ENCODE measurements around the gene PI4KA. TPM values are rescaled to one million over a fixed set of nuclear protein-coding genes. Genes with fewer than 3 reads are reported as not detected.

Gene PI4KA
- total RNA-seq, 1 experiment from 2014 or later: 12.6 TPM

DNA sequence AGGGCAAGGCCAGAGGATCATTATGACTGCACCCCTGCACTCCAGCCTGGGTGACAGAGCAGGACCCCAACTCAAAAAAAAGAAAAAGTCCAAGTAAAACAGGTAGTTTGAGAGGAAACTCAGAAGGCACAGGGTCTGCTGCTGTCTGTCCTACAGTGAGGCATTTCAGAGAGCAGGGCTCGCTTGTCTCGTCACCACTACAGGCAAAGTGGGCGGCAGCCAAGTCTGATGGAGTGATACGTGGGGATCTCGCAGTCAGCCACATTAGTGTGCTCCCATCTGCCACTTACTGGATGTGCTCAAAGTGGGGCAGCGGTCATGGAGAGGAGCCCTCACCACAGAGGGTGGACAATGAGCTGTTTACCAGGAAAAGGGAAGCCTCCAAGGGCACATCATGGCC lies 42.1 kb downstream of the PI4KA start:
- DNase-seq (ENCODE audit: low spot score): no peak

- no peak for DNase-seq (ENCODE audit: low spot score)
Measured at GRCh38 chr22:20815477-20816050, 43.0 kb downstream of the PI4KA start.

DNA sequence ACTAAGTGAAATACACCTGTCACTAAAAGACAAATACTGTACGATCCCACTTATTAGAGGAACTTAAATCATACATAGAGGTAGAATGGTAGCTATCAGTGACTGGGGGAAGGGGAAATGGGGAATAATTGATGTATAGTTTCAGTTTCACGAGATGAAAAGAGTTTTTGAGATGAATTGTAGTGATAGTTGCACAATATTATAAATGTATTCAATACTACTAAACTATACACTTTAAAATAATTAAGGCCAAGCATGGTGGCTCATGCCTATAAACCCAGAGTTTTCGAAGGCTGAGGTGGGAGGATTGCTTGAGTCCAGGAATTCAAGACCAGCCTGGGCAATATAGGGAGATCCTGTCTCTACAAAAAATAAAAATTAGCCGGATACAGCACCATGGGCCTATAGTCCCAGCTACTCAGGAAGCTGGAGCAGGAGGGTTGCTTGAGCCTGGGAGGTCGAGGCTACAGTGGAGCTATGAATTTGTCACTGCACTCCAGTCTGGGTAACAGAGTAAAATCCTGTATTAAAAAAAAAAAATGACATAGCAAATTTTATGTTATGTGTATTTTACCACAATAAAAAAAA lies 44.3 kb downstream of the PI4KA start:
- DNase-seq (ENCODE audit: low spot score): no peak

- no peak for DNase-seq (ENCODE audit: low spot score)
Measured at GRCh38 chr22:20813056-20813455, 45.6 kb downstream of the PI4KA start.

GRCh38 chr22:20811971-20812660 lies 46.5 kb downstream of the PI4KA start:
- no peak for DNase-seq (ENCODE audit: low spot score)

DNA sequence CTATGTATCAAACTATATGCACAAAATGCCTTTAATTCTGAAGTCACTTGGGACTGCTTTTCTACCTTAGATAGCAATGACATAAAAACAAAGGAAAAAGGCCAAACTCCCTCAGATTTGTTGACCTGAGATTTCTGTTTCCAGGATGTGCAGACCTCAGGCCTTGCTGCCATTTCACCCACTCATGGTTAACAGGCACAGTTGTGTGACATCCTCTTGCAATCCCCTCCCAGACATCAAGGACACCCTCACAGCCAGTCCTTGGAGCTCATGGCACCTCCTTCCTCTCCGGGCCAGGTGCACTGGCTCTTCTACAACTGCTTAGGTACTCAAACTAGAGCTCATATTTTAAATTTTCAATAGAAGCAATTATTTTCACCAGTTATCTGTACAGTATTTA lies 47.4 kb downstream of the PI4KA start:
- no peak for DNase-seq (ENCODE audit: low spot score)

DNA sequence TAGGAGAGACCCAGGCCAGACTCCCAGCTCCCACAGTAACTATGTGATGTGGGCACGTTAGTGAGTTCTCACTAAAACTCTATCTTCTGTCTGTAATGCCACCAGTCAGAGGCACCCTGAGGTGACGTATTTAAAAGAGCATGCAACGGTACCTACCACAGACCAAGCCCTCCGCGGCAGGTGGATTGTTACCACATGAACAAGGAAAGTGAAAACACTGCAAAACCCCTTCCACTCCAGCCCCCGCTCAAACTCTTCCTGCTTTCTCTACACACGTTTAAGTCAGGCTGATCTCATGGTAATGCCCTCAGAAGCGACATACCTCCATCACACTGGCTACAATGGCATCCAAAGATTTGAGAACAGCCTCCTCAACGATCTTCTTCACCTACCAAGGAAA lies 48.0 kb downstream of the PI4KA start:
- no peak for DNase-seq (ENCODE audit: low spot score)

- no peak for DNase-seq (ENCODE audit: low spot score)
Measured at GRCh38 chr22:20809538-20810185, 48.9 kb downstream of the PI4KA start.

DNA sequence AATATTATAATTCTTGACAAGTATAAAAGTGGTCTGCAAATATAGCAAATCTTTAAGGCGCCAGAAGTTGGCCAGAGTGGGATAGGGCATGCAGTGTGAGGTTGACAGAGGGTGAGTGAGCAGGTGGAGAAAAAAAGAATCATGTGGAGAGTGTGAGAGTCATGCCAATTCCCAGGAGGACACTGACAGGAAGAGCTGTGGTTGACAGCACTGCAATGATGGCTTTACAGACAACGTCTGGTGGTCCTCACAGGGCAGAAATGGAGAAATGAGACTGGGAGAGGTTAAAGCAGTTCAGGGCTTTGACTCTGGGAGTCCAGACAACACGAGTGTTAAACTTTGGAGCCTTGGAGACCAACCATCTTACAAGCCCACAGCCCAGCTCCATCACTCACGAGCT lies 49.8 kb downstream of the PI4KA start:
- DNase-seq (ENCODE audit: low spot score): no peak

- DNase-seq (ENCODE audit: low spot score): peak; percentile 15
Measured at GRCh38 chr22:20807315-20807752, 51.3 kb downstream of the PI4KA start.

DNA sequence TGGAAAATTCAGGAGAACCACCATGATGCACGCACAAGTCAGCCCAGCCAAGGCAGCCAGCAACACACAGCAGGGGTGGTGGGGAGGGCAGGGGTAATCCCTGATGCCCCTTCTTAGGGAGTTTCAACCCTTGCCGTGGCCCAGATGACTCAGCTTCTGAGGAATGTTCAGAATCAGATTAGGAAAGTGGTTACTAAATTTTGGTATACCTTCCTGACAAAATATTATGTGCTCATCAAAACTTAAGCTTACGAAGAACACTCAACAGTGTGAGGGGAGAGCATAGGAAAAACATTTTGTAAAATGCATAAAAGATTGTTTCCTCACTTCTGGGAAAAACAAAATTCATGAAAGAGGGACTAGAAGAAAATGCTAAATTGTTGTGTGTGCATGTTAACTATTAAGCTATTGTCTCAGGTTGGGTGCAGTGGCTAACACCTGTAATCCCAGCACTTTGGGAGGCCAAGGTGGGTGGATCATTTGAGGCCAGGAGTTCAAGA lies 52.6 kb downstream of the PI4KA start:
- no peak for DNase-seq (ENCODE audit: low spot score)

DNA sequence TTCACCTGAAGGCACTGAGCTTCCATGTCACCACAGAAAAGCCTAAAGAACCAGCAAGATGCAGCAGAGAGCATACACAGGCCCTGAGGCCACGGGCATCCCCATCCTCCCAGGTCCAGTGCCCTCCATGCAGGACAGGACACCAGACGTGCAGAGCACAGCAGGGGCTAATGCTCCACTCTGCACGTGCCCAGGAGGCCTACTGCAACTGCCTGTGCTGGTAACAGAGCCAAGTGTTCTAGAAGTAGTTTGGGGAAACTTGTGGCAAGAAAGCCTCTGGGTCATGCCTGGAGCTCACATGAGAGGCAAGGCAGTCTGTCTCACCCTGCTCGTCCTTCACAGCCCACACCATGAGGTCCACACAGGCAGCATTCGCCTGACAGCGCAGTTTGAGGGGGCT lies 54.0 kb downstream of the PI4KA start:
- DNase-seq (ENCODE audit: low spot score): no peak

- DNase-seq (ENCODE audit: low spot score): no peak
Measured at GRCh38 chr22:20803696-20804324, 54.8 kb downstream of the PI4KA start.

- DNase-seq (ENCODE audit: low spot score): no peak
Measured at GRCh38 chr22:20802922-20803553, 55.6 kb downstream of the PI4KA start.

DNA sequence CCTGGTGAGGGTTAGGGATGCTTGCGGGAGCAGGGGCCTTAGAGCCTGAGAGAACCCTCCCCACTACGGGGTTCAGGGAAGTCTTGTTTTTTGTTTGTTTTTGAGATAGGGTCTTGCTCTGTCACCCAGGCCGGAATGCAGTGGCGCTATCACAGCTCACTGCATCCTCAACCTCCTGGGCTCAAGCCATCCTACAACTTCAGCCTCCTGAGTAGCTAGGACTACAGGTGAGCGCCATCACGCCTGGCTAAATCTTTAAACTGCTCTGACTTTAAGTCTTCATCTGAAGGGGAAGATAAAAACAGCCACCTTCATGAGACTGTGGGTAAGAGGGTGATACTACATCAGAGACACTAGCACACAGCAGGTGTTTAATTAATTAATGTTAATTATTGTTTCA lies 56.2 kb downstream of the PI4KA start:
- DNase-seq (ENCODE audit: low spot score): no peak

DNA sequence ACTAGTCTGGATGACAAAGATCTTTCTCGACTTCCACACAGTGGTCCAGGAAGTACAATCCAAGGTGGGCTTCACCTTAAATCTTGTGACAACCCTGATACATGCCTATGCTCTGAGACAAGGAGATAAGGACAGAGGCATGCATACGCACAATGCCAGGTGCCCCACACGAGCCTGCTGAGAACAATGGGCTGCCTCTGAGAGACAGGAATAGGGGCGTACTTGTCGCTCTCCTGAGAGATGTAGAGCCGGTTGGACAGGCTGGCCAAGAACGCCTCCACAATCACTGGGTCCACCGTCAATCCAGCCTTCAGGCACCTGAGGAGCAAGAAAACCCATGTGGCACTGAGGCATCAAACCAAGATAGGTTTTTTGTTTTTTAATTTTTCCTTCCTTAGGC lies 59.2 kb downstream of the PI4KA start:
- no peak for DNase-seq (ENCODE audit: low spot score)

GRCh38 chr22:20798974-20799373 lies 59.6 kb downstream of the PI4KA start:
- no peak for DNase-seq (ENCODE audit: low spot score)

- no peak for DNase-seq (ENCODE audit: low spot score)
Measured at GRCh38 chr22:20798218-20798617, 60.4 kb downstream of the PI4KA start.

DNA sequence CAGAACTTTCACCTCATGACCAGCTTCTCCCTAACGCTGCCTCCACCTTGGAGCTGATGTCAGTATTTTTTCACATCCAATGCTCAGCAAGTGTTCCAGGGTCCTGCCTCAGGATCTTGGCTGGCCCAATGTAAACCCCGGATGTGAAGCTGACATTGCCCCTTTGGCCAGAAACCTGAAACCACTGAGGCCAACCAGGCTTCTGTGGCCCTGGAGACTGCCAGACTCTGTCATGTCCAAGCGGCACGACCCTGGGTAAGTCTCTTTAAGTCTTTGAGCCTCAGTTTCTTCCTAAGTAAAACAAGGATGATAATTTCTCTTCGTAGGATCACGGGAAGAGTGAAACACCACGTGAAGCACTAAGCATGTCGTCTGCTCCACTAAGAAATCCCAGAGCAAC lies 61.9 kb downstream of the PI4KA start:
- DNase-seq (ENCODE audit: low spot score): no peak

- no peak for DNase-seq (ENCODE audit: low spot score)
Measured at GRCh38 chr22:20794650-20795413, 63.8 kb downstream of the PI4KA start.
